A549 (cell line): ENCODE data around the gene PLPPR3. TPM values are rescaled to one million over a fixed set of nuclear protein-coding genes. Genes with fewer than 3 reads are reported as not detected.

Experiments
- ATAC-seq, 2 experiments: fragments of 200-7000 bp in 1 of 2; fragments of >200 bp in 1 of 2; cut with Nextera tagmentation in 1 of 2; cut with Tn5 transposase in 1 of 2; 3 replicates each; pipeline versions ENCODE4 v1.8.0 to v1.9.1; 2018 to 2020; ENCODE audit warnings: mild to moderate bottlenecking in 1 of 2, moderate library complexity in 1 of 2
- CTCF ChIA-PET: fragments of 300-600 bp; sonication (Branson Sonifier 250); formaldehyde crosslinking; extraction: SDS; loops from one replicate; lab custom pipeline; 2021; ENCODE audit warnings: antibody characterized with exemption, inconsistent platforms; lab: Yijun Ruan, JAX
- POLR2A ChIA-PET: fragments of 350-600 bp; formaldehyde crosslinking; extraction: SDS; loops from one replicate; lab custom pipeline; 2021; ENCODE audit warnings: antibody characterized with exemption, inconsistent platforms; lab: Yijun Ruan, JAX
- DNase-seq, 2 experiments: peaks; one replicate each; pipeline versions ENCODE4 v3.0.0 to v3.0.0-alpha.2; 2011 to 2016; ENCODE audit warnings: low read depth in 1 of 2, low spot score in 1 of 2
- FAIRE-seq: peaks from 2 replicates; lab custom pipeline; 2011; peaks lifted over from hg19 to GRCh38; lab: Jason Lieb, UNC
- H3K27ac ChIP-seq, 2 experiments: fragments of >200 bp; sonication (Bioruptor Twin); formaldehyde crosslinking; 3 replicates each; pipeline ENCODE4 v1.5.1; 2016 to 2017
- H3K4me1 ChIP-seq: fragments of >200 bp; sonication (Bioruptor Twin); formaldehyde crosslinking; 3 replicates; pipeline ENCODE4 v1.6.1; 2016
- H3K4me2 ChIP-seq: fragments of >200 bp; sonication (Bioruptor Twin); formaldehyde crosslinking; 3 replicates; pipeline ENCODE4 v1.6.1; 2016
- H3K4me3 ChIP-seq: fragments of >200 bp; sonication (Bioruptor Twin); formaldehyde crosslinking; 3 replicates; pipeline ENCODE4 v1.5.1; 2016
- H3K9me3 ChIP-seq: fragments of >200 bp; sonication (Bioruptor Twin); formaldehyde crosslinking; 3 replicates; pipeline ENCODE4 v1.6.1; 2016
- ATOH8 ChIP-seq: fragments of 250-450 bp; sonication (Bioruptor Pico); IDR thresholded peaks from 2 replicates; pipeline ENCODE4 v1.5.0; 2020; ENCODE audit warnings: low read depth, mild to moderate bottlenecking, moderate library complexity
- BCL3 ChIP-seq: fragments of >200 bp; sonication (Bioruptor Twin); formaldehyde crosslinking; IDR thresholded peaks from 3 replicates; pipeline ENCODE4 v1.6.1; 2016
- BHLHE40 ChIP-seq: IDR thresholded peaks from 2 replicates; pipeline ENCODE4 v1.6.1; 2012; ENCODE audit warnings: low read depth, low read length, inconsistent platforms
- CEBPB ChIP-seq, 2 experiments: fragments of >200 bp in 1 of 2; sonication (Bioruptor Twin) in 1 of 2; formaldehyde crosslinking in 1 of 2; IDR thresholded peaks; 2 replicates each; pipeline ENCODE4 v1.6.1; 2012 to 2016
- CTCF ChIP-seq: fragments of >200 bp; sonication (Bioruptor Twin); formaldehyde crosslinking; IDR thresholded peaks from 3 replicates; pipeline ENCODE4 v1.5.1; 2016
- E2F6 ChIP-seq: IDR thresholded peaks from 2 replicates; pipeline ENCODE4 v1.6.1; 2012; ENCODE audit warnings: low read depth, borderline replicate concordance
- EHMT2 ChIP-seq: fragments of 200-600 bp; sonication (generic); IDR thresholded peaks from 2 replicates; pipeline ENCODE4 v1.6.1; 2016; ENCODE audit warnings: antibody characterized with exemption, low read depth, mild to moderate bottlenecking, moderate library complexity
- EP300 ChIP-seq, 2 experiments: fragments of >200 bp; sonication (Bioruptor Twin); formaldehyde crosslinking; IDR thresholded peaks; 2 replicates in 1 of 2; 3 replicates in 1 of 2; pipeline ENCODE4 v1.6.1; 2016 to 2017
- FOSB ChIP-seq: fragments of 250-450 bp; sonication (Bioruptor Pico); IDR thresholded peaks from 2 replicates; pipeline ENCODE4 v1.5.0; 2020; ENCODE audit warnings: mild to moderate bottlenecking, moderate library complexity
- FOSL2 ChIP-seq, 2 experiments: fragments of 450-650 bp in 1 of 2; fragments of >200 bp in 1 of 2; sonication (Bioruptor Twin) in 1 of 2; formaldehyde crosslinking; IDR thresholded peaks; 2 replicates each; pipeline versions ENCODE4 v1.5.0 to v1.6.1; 2016 to 2020; ENCODE audit warnings: mild to moderate bottlenecking in 1 of 2, moderate library complexity in 1 of 2
- GATA3 ChIP-seq: IDR thresholded peaks from 2 replicates; pipeline ENCODE4 v1.6.1; 2012; ENCODE audit warnings: borderline replicate concordance
- HDAC2 ChIP-seq: fragments of 200-600 bp; sonication (generic); IDR thresholded peaks from 2 replicates; pipeline ENCODE4 v1.6.1; 2016
- HEYL ChIP-seq: fragments of 250-450 bp; sonication (Bioruptor Pico); IDR thresholded peaks from 2 replicates; pipeline ENCODE4 v1.8.0; 2021; ENCODE audit warnings: mild to moderate bottlenecking, moderate library complexity
- HMGXB4 ChIP-seq: fragments of 250-450 bp; sonication (Bioruptor Pico); IDR thresholded peaks from 2 replicates; pipeline ENCODE4 v1.5.0; 2021; ENCODE audit warnings: mild to moderate bottlenecking, moderate library complexity, borderline replicate concordance
- HOXB13 ChIP-seq: fragments of 250-450 bp; sonication (Bioruptor Pico); IDR thresholded peaks from 2 replicates; pipeline ENCODE4 v1.5.0; 2020; ENCODE audit warnings: low read depth, mild to moderate bottlenecking, moderate library complexity
- JUN ChIP-seq, 2 experiments: fragments of >200 bp; sonication (Bioruptor Twin); formaldehyde crosslinking; IDR thresholded peaks; 2 replicates in 1 of 2; 3 replicates in 1 of 2; pipeline ENCODE4 v1.6.1; 2016 to 2017
- KDM1A ChIP-seq: fragments of 200-600 bp; sonication (generic); IDR thresholded peaks from 2 replicates; pipeline ENCODE4 v1.6.1; 2016; ENCODE audit warnings: low read depth, mild to moderate bottlenecking
- KDM5A ChIP-seq: fragments of 200-600 bp; sonication (generic); IDR thresholded peaks from 2 replicates; pipeline ENCODE4 v1.6.1; 2016; ENCODE audit warnings: antibody characterized with exemption, mild to moderate bottlenecking
- MYC ChIP-seq: IDR thresholded peaks from 2 replicates; pipeline ENCODE4 v1.6.1; 2012; ENCODE audit warnings: mild to moderate bottlenecking, inconsistent platforms, low read length, improper control_type of control experiment, borderline replicate concordance
- PHF8 ChIP-seq: fragments of 200-600 bp; sonication (generic); IDR thresholded peaks from 2 replicates; pipeline ENCODE4 v1.6.1; 2016; ENCODE audit warnings: low read depth, mild to moderate bottlenecking, antibody characterized with exemption, moderate library complexity, borderline replicate concordance
- POLR2AphosphoS2 ChIP-seq: conservative IDR thresholded peaks from 2 replicates; pipeline ENCODE4 v1.6.1; 2012; ENCODE audit warnings: low read length, improper control_type of control experiment, inconsistent platforms
- TFCP2L1 ChIP-seq: fragments of 250-450 bp; sonication (Bioruptor Pico); IDR thresholded peaks from 2 replicates; pipeline ENCODE4 v1.5.0; 2021; ENCODE audit warnings: mild to moderate bottlenecking
- TP53 ChIP-seq: fragments of 250-450 bp; sonication (Bioruptor Pico); IDR thresholded peaks from 2 replicates; pipeline ENCODE4 v1.5.0; 2021; ENCODE audit warnings: mild to moderate bottlenecking, moderate library complexity
- WGBS: methylation state at CpG from one replicate; pipeline ENCODE4 v1.1.6; 2017; ENCODE audit errors: missing lambda C conversion rate; 5-methylcytosine and 5-hydroxymethylcytosine counted together
- polyA plus RNA-seq, 4 experiments: library from polyadenylated mRNA; depleted of rRNA in 3 of 4; stranded (reverse); fragments of >200 nt; fragmentation: RNase III in 1 of 4; extraction: RNeasy Plus Mini Kit Qiagen cat#74134 plus additional on column Dnase treatment in 1 of 4; gene quantifications; 2 replicates in 3 of 4; 3 replicates in 1 of 4; pipeline ENCODE4 v1.2.3, GENCODE V29; 2011 to 2017
- TF ChIP-seq, protein P1 (sequence below): fragments of 150-350 bp; IDR thresholded peaks from 2 replicates; pipeline ENCODE4 v1.6.1; 2014; ENCODE audit warnings: low read depth, mild to moderate bottlenecking, low read length

PLPPR3 gene
- polyA plus RNA-seq, 2 of the 4 experiments (the other 2 are of a cell fraction): 2.6 to 3.7 TPM

DNA sequence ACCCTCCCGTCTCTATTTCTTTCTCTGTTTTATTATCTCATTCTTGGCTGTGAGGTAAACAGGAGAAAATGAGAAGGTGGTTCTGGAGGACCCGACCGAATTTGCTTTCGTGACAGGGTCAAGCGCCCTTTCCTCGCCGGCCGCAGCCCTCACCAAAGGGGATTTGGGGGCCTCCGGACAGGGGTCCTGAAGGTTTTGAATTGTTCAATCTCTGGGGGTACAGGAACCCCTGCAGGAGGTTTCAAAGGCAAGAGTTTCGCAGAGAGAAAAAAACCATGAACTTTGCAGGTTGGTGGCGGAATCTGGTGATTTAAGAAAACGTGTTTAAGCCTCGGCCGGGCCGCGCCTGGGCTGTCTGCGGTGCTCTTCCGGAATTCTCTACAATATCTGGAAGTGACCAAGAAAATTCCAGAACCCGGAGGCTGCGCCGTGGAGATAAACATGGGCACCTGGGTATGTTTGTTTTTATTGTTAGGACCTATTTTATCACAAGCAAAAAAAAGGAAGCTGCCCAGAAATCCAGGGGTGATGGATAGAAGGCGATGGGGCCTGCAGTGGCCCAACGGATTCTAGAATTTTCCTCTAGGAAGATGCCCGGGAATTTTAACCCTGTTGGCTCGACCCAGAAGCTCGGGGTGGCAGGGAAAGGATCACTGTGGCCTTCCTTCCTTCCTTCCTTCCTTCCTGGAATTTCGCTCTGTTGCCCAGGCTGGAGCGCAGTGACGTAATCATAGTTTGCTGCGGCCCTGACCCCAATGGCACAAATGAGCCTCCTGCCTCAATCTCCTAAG is 38.7 kb downstream of the PLPPR3 start (continued):
- TF ChIP-seq HMGXB4 (CRISPR knock-in tag): no peak
- TF ChIP-seq HEYL (CRISPR knock-in tag): no peak
- TF ChIP-seq JUN (IDR thresholded peaks at IDR 0.05): peak; percentile 0 to 65; a peak in 4 of 5 replicates
- no peak for TF ChIP-seq GATA3
- TF ChIP-seq KDM1A: no peak
- no peak for TF ChIP-seq HDAC2
- TF ChIP-seq FOSB (CRISPR knock-in tag): no peak
- TF ChIP-seq BHLHE40: no peak
- TF ChIP-seq CTCF: no peak
- no peak for TF ChIP-seq EHMT2
- TF ChIP-seq KDM5A: no peak
- peak in 1 of 2 experiments; percentile 56; a peak in 1 of 4 replicates for TF ChIP-seq CEBPB (IDR thresholded peaks at IDR 0.05)
- no peak for TF ChIP-seq TFCP2L1 (CRISPR knock-in tag)
- TF ChIP-seq POLR2AphosphoS2: no peak
- 0 out of 2 replicates have a peak, but pooled peaks have one; percentile 13 for TF ChIP-seq ATOH8 (CRISPR knock-in tag)

DNA sequence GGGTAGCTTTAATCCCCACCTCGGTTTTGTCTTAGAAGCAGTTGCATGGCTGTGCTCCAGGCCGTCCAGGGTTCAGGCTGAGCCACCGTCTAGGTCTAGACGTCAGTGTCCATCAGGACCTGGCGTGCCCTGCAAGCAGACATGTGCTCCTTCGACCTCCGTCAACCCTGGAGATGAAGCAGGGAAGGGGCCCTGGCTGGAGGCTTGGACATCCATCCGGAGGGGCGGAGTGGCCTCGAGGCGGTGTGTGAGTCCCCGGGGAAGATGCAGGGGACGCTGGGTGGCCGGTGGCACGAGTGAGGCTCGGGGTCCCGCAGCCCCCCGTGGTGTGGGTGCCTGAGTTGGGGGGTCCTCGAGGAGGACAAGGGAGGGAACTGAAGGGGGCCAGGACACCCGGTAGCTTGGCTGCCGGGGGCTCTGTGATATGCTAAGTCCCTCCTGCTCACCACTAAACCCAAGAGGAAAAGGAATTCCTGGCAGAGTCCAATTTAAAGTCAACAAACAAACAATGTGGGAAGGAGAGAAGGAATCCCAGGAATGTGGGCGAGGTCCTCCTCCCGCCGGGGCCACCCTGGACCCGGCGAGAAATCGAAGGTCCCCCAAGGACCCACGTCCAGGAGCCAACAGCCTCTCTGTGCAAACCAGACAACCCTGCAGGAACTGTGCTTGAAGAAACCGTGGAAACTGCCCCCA is 39.4 kb downstream of the PLPPR3 start:
- ATAC-seq (peak; percentile 86 to 92), FAIRE-seq (no peak), DNase-seq (peak; percentile 47 to 91)
- ChIA-PET POLR2A (interaction anchor here (1.4 kb wide), 1 partner anchor 30 kb away, joined by 9 read pairs; no protein-coding TSS in a partner anchor), CTCF (interaction anchor here (1.0 to 3.0 kb wide), 2 partner anchors 12 to 17 kb away, joined by 5 to 12 read pairs; no protein-coding TSS in a partner anchor)
- peak overlapping the region; percentile 58 for H3K4me3 ChIP-seq
- H3K9me3 ChIP-seq: no peaks in the 10 kb centered on the region
- peak overlapping the region; percentile 98 to 100 for H3K27ac ChIP-seq
- H3K4me1 ChIP-seq: peaks cover 30% of the 10 kb centered on the region
- peak overlapping the region; percentile 74 for H3K4me2 ChIP-seq
- WGBS: under 1% methylated on average over 12 of the region's 29 CpGs
- TF ChIP-seq BCL3 (peak; percentile 38; the same call in 1 of the 3 replicates), TFCP2L1 (CRISPR knock-in tag) (0 out of 2 replicates have a peak, but pooled peaks have one; percentile 30), MYC (peak; percentile 1; the same call in 1 of the 2 replicates), E2F6 (peak; percentile 81; the same call in 1 of the 2 replicates), TP53 (CRISPR knock-in tag) (peak; percentile 73; the same call in 1 of the 2 replicates), GATA3 (peak; percentile 74; the same call in 1 of the 2 replicates), JUN (IDR thresholded peaks at IDR 0.05) (peak; percentile 67 to 77; a peak in 3 of 5 replicates), HOXB13 (peak; percentile 85), FOSL2 (IDR thresholded peaks at IDR 0.05) (no peak), FOSL2 (CRISPR knock-in tag; IDR thresholded peaks at IDR 0.05) (no peak), CTCF (no peak), PHF8 (no peak), EP300 (IDR thresholded peaks at IDR 0.05) (peak; percentile 69 to 75; a peak in 3 of 5 replicates)
- TF ChIP-seq, protein P1, sequence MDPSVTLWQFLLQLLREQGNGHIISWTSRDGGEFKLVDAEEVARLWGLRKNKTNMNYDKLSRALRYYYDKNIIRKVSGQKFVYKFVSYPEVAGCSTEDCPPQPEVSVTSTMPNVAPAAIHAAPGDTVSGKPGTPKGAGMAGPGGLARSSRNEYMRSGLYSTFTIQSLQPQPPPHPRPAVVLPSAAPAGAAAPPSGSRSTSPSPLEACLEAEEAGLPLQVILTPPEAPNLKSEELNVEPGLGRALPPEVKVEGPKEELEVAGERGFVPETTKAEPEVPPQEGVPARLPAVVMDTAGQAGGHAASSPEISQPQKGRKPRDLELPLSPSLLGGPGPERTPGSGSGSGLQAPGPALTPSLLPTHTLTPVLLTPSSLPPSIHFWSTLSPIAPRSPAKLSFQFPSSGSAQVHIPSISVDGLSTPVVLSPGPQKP: no peak
